GM23338 (cell line): ENCODE measurements around the gene ERC2. TPM values are rescaled to one million over a fixed set of nuclear protein-coding genes. Genes with fewer than 3 reads are reported as not detected.

Source experiments
- ATAC-seq: fragments of 200-7000 bp; cut with Tn5 transposase; 3 replicates; pipeline ENCODE4 v1.9.1; 2020
- DNase-seq: peaks from one replicate; pipeline ENCODE4 v3.0.0-alpha.2; 2015; ENCODE audit warnings: low spot score
- H2AFZ ChIP-seq: fragments of 200-600 bp; sonication (generic); 2 replicates; pipeline ENCODE4 v1.8.0; 2016; ENCODE audit warnings: antibody characterized with exemption, mild to moderate bottlenecking, moderate library complexity
- H3F3A ChIP-seq: fragments of 200-600 bp; sonication (generic); replicated peaks from 2 replicates; pipeline ENCODE4 v1.8.0; 2017; ENCODE audit warnings: antibody characterized with exemption, mixed run types, low read depth
- H3K27ac ChIP-seq: fragments of 200-600 bp; sonication (generic); 2 replicates; pipeline ENCODE4 v1.6.1; 2016; ENCODE audit warnings: low read depth
- H3K27me3 ChIP-seq: fragments of 200-600 bp; sonication (generic); 2 replicates; pipeline ENCODE4 v1.8.0; 2016; ENCODE audit warnings: mild to moderate bottlenecking, mixed run types, moderate library complexity; ENCODE audit not compliant: insufficient read depth
- H3K36me3 ChIP-seq: fragments of 200-600 bp; sonication (generic); 2 replicates; pipeline ENCODE4 v1.8.0; 2016; ENCODE audit warnings: mild to moderate bottlenecking; ENCODE audit not compliant: insufficient read depth
- H3K4me1 ChIP-seq: fragments of 200-600 bp; sonication (generic); 2 replicates; pipeline ENCODE4 v1.8.0; 2016; ENCODE audit warnings: mild to moderate bottlenecking, moderate library complexity; ENCODE audit not compliant: insufficient read depth
- H3K4me2 ChIP-seq: fragments of 200-600 bp; sonication (generic); 2 replicates; pipeline ENCODE4 v1.7.1; 2017; ENCODE audit warnings: mixed run types
- H3K4me3 ChIP-seq: fragments of 200-600 bp; sonication (generic); 2 replicates; pipeline ENCODE4 v1.6.1; 2016; ENCODE audit warnings: mixed run types
- H3K79me2 ChIP-seq: fragments of 200-600 bp; sonication (generic); replicated peaks from 2 replicates; pipeline ENCODE4 v1.8.0; 2017; ENCODE audit warnings: mild to moderate bottlenecking; ENCODE audit not compliant: insufficient read depth
- H3K9me2 ChIP-seq: fragments of 200-600 bp; sonication (generic); 2 replicates; pipeline ENCODE4 v1.8.0; 2017; ENCODE audit not compliant: insufficient read depth
- H4K20me1 ChIP-seq: fragments of 200-600 bp; sonication (generic); replicated peaks from 2 replicates; pipeline ENCODE4 v1.8.0; 2017; ENCODE audit warnings: mild to moderate bottlenecking; ENCODE audit not compliant: insufficient read depth
- H3K27ac Mint-ChIP-seq: 2 replicates; pipeline ENCODE4 v1.8.0; 2020; ENCODE audit warnings: inconsistent platforms, mild to moderate bottlenecking, moderate library complexity, mixed read lengths
- H3K27me3 Mint-ChIP-seq: 3 replicates; pipeline ENCODE4 v1.8.0; 2022; ENCODE audit warnings: low read depth, mild to moderate bottlenecking, moderate library complexity, mixed read lengths, inconsistent platforms; ENCODE audit not compliant: insufficient read depth, poor library complexity
- H3K36me3 Mint-ChIP-seq: 3 replicates; pipeline ENCODE4 v1.8.0; 2021; ENCODE audit warnings: low read depth, mild to moderate bottlenecking, inconsistent platforms, moderate library complexity, mixed read lengths
- H3K4me1 Mint-ChIP-seq: 3 replicates; pipeline ENCODE4 v1.8.0; 2020; ENCODE audit warnings: mild to moderate bottlenecking, inconsistent platforms, mixed read lengths
- H3K4me3 Mint-ChIP-seq: 3 replicates; pipeline ENCODE4 v1.8.0; 2021; ENCODE audit warnings: moderate library complexity, mild to moderate bottlenecking, inconsistent platforms, mixed read lengths
- H3K9me3 Mint-ChIP-seq: 3 replicates; pipeline ENCODE4 v1.8.0; 2020; ENCODE audit warnings: moderate library complexity, mild to moderate bottlenecking, inconsistent platforms, mixed read lengths
- ETS1 ChIP-seq: IDR thresholded peaks from 2 replicates; pipeline ENCODE4 v1.6.1; 2016; ENCODE audit warnings: antibody characterized with exemption
- EZH2 ChIP-seq: fragments of 200-600 bp; sonication (generic); IDR thresholded peaks from one replicate; pipeline ENCODE4 v1.8.0; 2017; ENCODE audit warnings: antibody characterized with exemption, mild to moderate bottlenecking, low read depth; ENCODE audit not compliant: unreplicated experiment
- JUNB ChIP-seq: IDR thresholded peaks from one replicate; pipeline ENCODE4 v1.6.1; 2016; ENCODE audit warnings: antibody characterized with exemption; ENCODE audit not compliant: unreplicated experiment
- NANOG ChIP-seq: IDR thresholded peaks from 2 replicates; pipeline ENCODE4 v1.6.1; 2016; ENCODE audit warnings: antibody characterized with exemption, borderline replicate concordance
- REST ChIP-seq: IDR thresholded peaks from one replicate; pipeline ENCODE4 v1.6.1; 2018; ENCODE audit warnings: antibody characterized with exemption; ENCODE audit not compliant: unreplicated experiment
- ZNF462 ChIP-seq: fragments of 250-450 bp; sonication (Bioruptor Pico); IDR thresholded peaks from 2 replicates; pipeline ENCODE4 v1.5.0; 2020; ENCODE audit warnings: mild to moderate bottlenecking, moderate library complexity
- polyA plus RNA-seq: library from polyadenylated mRNA; unstranded; fragments of >200 nt; fragmentation: Nextera tagmentation; extraction: Ambion mirVana; gene quantifications from 2 replicates; pipeline ENCODE4 v1.2.1, GENCODE V29; 2016
- total RNA-seq: library from RNA; depleted of rRNA; stranded (reverse); fragments of >200 nt; shearing (Covaris generic); gene quantifications from 2 replicates; pipeline ENCODE4 v1.2.3, GENCODE V29; 2014

ERC2 gene
- total and polyA plus RNA-seq, 2 experiments from 2014 or later: 11.8 to 13.7 TPM

- TF ChIP-seq REST: no peak
- TF ChIP-seq ETS1: no peak
- no peak for TF ChIP-seq JUNB
Measured at GRCh38 chr3:56375654-56376053, 92.6 kb downstream of the ERC2 start (continued).

GRCh38 chr3:56373386-56373785, 94.9 kb downstream of the ERC2 start:
- H3K4me1 ChIP-seq: peaks cover 26% of the 10 kb centered on the region
- H3F3A ChIP-seq: no peaks in the 10 kb centered on the region
- H2AFZ ChIP-seq: no peak overlapping the region
- H3K36me3 Mint-ChIP-seq: peaks cover 28% of the 10 kb centered on the region
- H3K9me3 Mint-ChIP-seq: peaks cover 22% of the 10 kb centered on the region
- H3K27me3 Mint-ChIP-seq: no peaks in the 10 kb centered on the region
- H3K4me2 ChIP-seq: peak overlapping the region; percentile 16; the same call in 1 of the 2 replicates
- peak overlapping the region; percentile 5; the same call in 1 of the 2 replicates for H3K4me3 ChIP-seq
- peaks cover 4% of the 10 kb centered on the region; the same call in 1 of the 2 replicates for H3K79me2 ChIP-seq
- peak overlapping the region; percentile 98 for H3K27ac Mint-ChIP-seq
- H3K9me2 ChIP-seq: no peaks in the 10 kb centered on the region
- DNase-seq: peak; percentile 53
- peaks cover 40% of the 10 kb centered on the region for H3K4me1 Mint-ChIP-seq
- peak overlapping the region; percentile 57 for H3K4me3 Mint-ChIP-seq
- H4K20me1 ChIP-seq: no peaks in the 10 kb centered on the region
- H3K27ac ChIP-seq: peak overlapping the region; percentile 7
- no peaks in the 10 kb centered on the region for H3K36me3 ChIP-seq
- no peaks in the 10 kb centered on the region for H3K27me3 ChIP-seq
- ATAC-seq: peak; percentile 81
- TF ChIP-seq EZH2 (no peak), JUNB (no peak), NANOG (peak; percentile 33; the same call in 1 of the 2 replicates), ZNF462 (CRISPR knock-in tag) (0 out of 2 replicates have a peak, but pooled peaks have one; percentile 34)
